ENCODE results near the gene PCGF2.

The PCGF2 gene

GRCh38 chr17:38751808-38752307, 3.7 kb upstream of the PCGF2 start (continued):
- TF ChIP-seq PATZ1 (tag by site-specific recombination; IDR thresholded peaks at IDR 0.05) (peak; percentile 87), ZNF670 (tag by site-specific recombination; IDR thresholded peaks at IDR 0.05; ENCODE audit: low read depth) (no peak), ZNF114 (tag by site-specific recombination; IDR thresholded peaks at IDR 0.05) (no peak), ZNF211 (tag by site-specific recombination; IDR thresholded peaks at IDR 0.05; ENCODE audit: low read depth) (no peak), ZNF585B (tag by site-specific recombination; IDR thresholded peaks at IDR 0.05) (no peak), ZNF138 (tag by site-specific recombination; IDR thresholded peaks at IDR 0.05; ENCODE audit: borderline replicate concordance) (no peak), ZNF302 (tag by site-specific recombination; IDR thresholded peaks at IDR 0.05; ENCODE audit: low read depth) (no peak), GLI4 (tag by site-specific recombination; IDR thresholded peaks at IDR 0.05) (0 out of 2 replicates have a peak, but pooled peaks have one; percentile 8), ZNF548 (tag by site-specific recombination; IDR thresholded peaks at IDR 0.05) (no peak), AEBP2 (tag by site-specific recombination; IDR thresholded peaks at IDR 0.05; ENCODE audit: borderline replicate concordance) (no peak), ZEB2 (tag by site-specific recombination; IDR thresholded peaks at IDR 0.05) (peak; percentile 96), ZNF692 (tag by site-specific recombination; IDR thresholded peaks at IDR 0.05) (peak; percentile 42; the same call in 1 of the 2 replicates), ZNF610 (tag by site-specific recombination; IDR thresholded peaks at IDR 0.05; ENCODE audit: borderline replicate concordance) (0 out of 2 replicates have a peak, but pooled peaks have one; percentile 1), ZNF654 (tag by site-specific recombination; IDR thresholded peaks at IDR 0.05; ENCODE audit: low read depth) (no peak), ZNF544 (tag by site-specific recombination; IDR thresholded peaks at IDR 0.05) (no peak), ZNF214 (tag by site-specific recombination; IDR thresholded peaks at IDR 0.05; ENCODE audit: borderline replicate concordance) (no peak), ZNF623 (tag by site-specific recombination; IDR thresholded peaks at IDR 0.05) (no peak; the same call in 1 of the 2 replicates), ZNF792 (tag by site-specific recombination; IDR thresholded peaks at IDR 0.05) (peak; percentile 32; the same call in 1 of the 2 replicates), ZNF433 (tag by site-specific recombination; IDR thresholded peaks at IDR 0.05; ENCODE audit: low read depth) (no peak), ZNF600 (tag by site-specific recombination; IDR thresholded peaks at IDR 0.05) (no peak; the same call in 1 of the 2 replicates), KLF1 (tag by site-specific recombination; IDR thresholded peaks at IDR 0.05) (peak; percentile 39; the same call in 1 of the 2 replicates), PBX3 (CRISPR knock-in tag; IDR thresholded peaks at IDR 0.05) (0 out of 2 replicates have a peak, but pooled peaks have one; percentile 90), ZNF112 (tag by site-specific recombination; IDR thresholded peaks at IDR 0.05) (no peak), ZNF561 (tag by site-specific recombination; IDR thresholded peaks at IDR 0.05; ENCODE audit: borderline replicate concordance) (peak; percentile 28), ZNF121 (tag by site-specific recombination; IDR thresholded peaks at IDR 0.05) (no peak), MZF1 (tag by site-specific recombination; IDR thresholded peaks at IDR 0.05; ENCODE audit: borderline replicate concordance) (peak; percentile 58; the same call in 1 of the 2 replicates), ZNF513 (tag by site-specific recombination; IDR thresholded peaks at IDR 0.05) (peak; percentile 37; the same call in 1 of the 2 replicates), ZFHX2 (tag by site-specific recombination; conservative IDR thresholded peaks at IDR 0.05) (no peak), ZNF174 (tag by site-specific recombination; IDR thresholded peaks at IDR 0.05) (no peak)
- TF ChIP-seq, protein P1, sequence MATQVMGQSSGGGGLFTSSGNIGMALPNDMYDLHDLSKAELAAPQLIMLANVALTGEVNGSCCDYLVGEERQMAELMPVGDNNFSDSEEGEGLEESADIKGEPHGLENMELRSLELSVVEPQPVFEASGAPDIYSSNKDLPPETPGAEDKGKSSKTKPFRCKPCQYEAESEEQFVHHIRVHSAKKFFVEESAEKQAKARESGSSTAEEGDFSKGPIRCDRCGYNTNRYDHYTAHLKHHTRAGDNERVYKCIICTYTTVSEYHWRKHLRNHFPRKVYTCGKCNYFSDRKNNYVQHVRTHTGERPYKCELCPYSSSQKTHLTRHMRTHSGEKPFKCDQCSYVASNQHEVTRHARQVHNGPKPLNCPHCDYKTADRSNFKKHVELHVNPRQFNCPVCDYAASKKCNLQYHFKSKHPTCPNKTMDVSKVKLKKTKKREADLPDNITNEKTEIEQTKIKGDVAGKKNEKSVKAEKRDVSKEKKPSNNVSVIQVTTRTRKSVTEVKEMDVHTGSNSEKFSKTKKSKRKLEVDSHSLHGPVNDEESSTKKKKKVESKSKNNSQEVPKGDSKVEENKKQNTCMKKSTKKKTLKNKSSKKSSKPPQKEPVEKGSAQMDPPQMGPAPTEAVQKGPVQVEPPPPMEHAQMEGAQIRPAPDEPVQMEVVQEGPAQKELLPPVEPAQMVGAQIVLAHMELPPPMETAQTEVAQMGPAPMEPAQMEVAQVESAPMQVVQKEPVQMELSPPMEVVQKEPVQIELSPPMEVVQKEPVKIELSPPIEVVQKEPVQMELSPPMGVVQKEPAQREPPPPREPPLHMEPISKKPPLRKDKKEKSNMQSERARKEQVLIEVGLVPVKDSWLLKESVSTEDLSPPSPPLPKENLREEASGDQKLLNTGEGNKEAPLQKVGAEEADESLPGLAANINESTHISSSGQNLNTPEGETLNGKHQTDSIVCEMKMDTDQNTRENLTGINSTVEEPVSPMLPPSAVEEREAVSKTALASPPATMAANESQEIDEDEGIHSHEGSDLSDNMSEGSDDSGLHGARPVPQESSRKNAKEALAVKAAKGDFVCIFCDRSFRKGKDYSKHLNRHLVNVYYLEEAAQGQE (tag by site-specific recombination; IDR thresholded peaks at IDR 0.05), result 0 out of 2 replicates have a peak, but pooled peaks have one; percentile 20
